Anterior cingulate cortex (tissue), 58 donors: ENCODE measurements around the gene LAPTM5.

Source experiments
- DNase-seq, 58 donors: peaks; one replicate each; lab custom pipeline; 2025; lab: John Stamatoyannopoulos, UW

LAPTM5 gene

DNA sequence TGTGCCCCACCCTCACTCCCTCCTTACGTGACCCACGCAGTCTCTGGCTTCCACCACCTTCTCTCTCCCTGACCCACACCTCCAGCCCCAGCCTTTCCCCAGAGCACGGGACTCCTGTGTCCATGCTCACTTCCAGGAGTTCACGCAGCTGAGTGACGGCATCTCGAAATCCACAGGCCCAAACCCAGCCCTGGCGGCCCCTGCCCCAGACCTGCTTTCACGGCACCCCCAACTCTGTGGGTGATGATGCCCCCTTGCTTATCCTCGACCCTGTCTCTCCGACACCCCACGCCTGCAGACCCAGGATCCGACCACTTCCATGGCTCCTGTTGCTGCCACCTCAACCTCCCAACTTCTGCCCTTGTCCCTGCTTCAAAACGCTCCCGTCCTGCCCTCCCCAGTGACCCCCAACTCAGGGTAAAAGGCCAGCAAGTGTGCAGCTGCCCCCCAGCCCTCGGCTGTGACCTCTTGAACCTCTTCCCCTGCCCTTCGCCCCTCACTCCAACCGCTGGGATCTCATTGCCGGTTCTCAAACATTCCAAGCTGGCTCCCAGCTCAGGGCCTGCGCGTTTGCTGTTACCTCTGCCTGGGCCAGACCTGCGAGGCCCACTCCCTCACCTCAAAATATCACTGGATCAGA lies 30.4 kb upstream of the LAPTM5 start:
- DNase-seq: no peak

- DNase-seq: no peak
Measured at GRCh38 chr1:30787266-30787665, 29.7 kb upstream of the LAPTM5 start.

- peak in 30 of 58 donors; percentile 14 to 77 (median 36) for DNase-seq
Measured at GRCh38 chr1:30786264-30786991, 28.9 kb upstream of the LAPTM5 start.

- no peak for DNase-seq
Measured at GRCh38 chr1:30785714-30786113, 28.1 kb upstream of the LAPTM5 start.

DNA sequence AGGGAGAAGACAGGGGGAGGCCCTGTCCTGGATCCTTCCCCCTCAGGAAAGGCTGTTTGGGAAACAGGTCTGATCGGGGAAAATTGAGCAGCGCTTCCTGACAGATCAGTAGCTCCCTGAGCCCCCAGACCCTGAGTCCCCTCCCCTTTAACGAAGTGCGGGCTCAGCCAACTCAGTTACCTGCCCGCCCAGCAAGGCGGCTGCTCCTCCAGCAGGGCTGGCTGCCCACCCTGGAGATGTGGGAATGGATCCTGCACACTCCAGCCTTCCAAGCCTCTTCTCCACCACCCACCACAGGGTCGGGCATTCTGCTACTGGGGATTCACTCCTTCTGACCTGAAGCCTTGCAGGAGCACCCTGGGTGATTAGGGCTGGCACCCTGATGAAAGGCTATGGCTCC lies 27.6 kb upstream of the LAPTM5 start:
- no peak for DNase-seq

DNA sequence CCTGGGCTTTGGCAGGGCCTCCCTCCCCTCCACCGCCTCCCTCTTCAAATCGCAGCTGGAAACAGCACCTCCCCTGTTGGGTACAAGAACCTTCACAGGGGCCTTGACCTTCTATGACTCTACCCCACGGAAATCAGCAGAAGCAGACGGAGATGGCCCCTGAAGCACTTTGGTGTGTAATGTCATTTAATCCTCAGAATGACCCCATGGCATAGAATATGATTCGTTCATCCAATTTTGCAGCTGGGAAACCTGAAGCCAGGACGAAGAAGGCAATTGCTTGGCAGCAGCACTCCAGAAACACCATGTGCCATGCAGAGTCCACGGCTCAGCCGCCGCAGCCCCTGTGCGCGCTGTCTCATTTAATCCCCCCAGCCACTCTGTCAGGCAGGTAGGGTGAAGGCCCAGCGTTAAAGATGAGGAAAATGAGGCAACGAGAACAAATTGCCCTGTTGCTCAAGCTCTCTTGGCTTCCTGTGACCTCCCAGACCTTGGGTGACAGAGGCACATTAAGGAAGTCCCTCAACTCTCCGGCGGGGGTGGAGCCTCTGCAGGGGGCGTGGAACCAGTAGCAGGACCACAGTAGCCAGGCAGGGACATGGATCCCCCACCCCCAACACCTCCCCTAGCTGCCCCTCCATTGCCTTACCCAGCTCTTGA lies 25.8 kb upstream of the LAPTM5 start:
- no peak for DNase-seq

- peak in 49 of 58 donors; percentile 17 to 77 (median 52) for DNase-seq
Measured at GRCh38 chr1:30782361-30783255, 25.0 kb upstream of the LAPTM5 start.

DNA sequence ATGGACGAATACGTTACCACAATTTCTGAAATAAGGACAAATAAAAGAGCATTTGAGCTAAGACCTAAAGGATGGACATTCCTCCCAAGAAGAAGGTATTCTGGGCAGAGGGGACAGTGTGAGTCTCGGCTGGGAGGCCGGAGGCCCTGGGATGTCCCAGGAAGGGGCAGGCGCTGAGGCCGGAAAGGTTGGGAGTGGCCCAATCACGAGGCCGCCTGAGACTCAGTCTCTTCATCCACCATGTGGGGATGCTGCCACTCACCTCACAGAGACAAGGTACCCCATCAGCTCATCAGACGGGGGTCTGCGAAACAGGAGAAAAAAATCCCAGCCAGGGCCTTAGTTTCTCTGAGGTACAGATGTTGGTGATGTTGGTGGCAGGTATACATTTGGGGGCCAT lies 24.3 kb upstream of the LAPTM5 start:
- no peak for DNase-seq

DNA sequence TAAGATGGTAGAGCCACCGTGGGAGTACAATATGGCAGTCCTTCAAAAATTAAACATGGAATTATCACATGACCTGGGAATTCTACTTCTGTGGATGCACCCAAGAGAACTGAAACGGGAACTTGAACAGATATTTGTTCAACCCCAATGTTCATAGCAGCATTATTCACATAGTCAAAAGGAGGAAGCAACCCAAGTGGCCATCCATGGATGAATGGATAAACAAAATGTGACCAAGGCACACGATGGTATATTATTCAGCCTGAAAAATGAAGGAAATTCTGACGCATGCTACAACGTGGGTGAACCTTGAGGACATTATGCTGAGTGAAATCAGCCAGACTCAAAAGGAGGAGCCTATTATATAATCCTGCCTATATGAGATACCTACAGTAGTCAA lies 22.8 kb upstream of the LAPTM5 start:
- DNase-seq: peak in 1 of 58 donors; percentile 54

DNA sequence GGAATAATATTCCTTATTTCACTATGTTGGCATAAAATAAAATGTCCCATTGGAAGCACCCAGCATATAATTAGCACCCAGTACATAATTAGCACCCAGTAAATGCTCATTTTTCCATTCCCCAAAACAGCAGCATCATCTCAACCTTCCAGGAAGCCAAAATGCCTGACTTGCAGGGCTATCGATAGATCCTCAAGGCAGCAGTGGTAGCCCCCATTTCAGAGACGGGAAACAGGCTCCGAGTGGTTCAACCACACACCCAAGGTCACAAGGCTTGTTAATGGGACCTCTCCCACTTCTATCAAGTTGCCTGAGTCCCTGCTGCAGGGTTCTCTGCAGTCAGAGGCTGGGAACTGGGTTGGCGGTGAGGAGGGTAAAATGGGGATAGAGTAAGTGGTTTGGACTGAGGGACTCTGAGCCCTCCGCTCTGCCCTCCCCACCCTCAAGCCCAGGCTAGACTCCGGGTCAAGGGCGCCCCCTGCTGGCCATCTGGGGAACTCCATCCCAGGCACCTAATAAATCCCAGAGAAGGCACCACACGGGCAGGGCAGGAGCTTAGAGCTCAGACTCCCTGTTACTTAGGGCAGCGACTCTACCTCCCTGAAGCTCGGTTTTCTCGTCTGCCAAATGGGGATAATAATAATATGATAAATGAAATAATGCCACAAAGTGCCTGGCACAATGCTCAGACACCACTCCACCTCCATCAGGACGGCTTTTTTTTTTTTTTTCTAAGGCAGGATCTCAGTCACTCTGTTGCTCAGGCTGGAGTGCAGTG lies 21.9 kb upstream of the LAPTM5 start:
- peak in 57 of 58 donors; percentile 14 to 94 (median 73) for DNase-seq

GRCh38 chr1:30778979-30779293 lies 21.4 kb upstream of the LAPTM5 start:
- no peak for DNase-seq

DNA sequence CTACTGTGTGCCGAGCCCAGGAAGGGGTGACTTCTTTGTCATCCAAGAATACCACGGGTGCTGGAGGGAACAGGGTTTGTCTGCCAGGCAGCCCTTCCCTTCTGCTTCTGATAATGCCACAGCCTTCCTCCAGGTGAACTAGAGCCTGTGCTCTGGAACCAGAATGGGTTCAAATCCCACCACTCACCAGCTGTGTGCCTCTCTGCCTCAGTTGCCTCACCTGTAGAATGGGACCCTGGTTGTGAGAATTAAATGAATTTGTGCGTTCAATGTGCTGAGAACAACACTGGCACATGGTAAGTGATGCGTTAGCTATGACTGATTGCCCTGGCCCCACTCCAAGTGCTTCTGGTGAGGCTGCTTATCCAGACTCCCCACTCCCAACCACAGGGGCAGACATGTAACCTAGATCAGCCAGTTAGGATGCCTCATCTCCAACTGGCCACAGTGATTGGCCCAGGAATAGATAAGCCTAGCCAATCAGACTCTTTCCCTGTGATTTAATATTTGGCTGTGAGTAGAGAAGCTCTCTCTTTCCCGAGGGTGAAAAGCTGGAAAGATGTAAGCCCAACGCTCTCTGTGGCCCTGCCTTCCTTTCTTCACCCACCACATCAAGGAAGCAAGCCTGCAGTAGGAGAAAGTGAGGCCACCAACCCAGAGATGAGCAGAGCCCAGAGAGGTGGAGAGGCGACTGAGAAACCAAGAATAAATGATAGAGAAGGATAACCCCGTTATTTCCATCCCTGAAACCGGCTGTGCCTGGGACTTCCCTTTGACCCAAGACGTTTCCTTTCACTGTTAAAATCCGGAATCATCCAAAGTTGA lies 20.8 kb upstream of the LAPTM5 start:
- DNase-seq: peak in 23 of 58 donors; percentile 3 to 88 (median 37)

- peak in 1 of 58 donors; percentile 36 for DNase-seq
Measured at GRCh38 chr1:30777904-30778153, 20.3 kb upstream of the LAPTM5 start.

DNA sequence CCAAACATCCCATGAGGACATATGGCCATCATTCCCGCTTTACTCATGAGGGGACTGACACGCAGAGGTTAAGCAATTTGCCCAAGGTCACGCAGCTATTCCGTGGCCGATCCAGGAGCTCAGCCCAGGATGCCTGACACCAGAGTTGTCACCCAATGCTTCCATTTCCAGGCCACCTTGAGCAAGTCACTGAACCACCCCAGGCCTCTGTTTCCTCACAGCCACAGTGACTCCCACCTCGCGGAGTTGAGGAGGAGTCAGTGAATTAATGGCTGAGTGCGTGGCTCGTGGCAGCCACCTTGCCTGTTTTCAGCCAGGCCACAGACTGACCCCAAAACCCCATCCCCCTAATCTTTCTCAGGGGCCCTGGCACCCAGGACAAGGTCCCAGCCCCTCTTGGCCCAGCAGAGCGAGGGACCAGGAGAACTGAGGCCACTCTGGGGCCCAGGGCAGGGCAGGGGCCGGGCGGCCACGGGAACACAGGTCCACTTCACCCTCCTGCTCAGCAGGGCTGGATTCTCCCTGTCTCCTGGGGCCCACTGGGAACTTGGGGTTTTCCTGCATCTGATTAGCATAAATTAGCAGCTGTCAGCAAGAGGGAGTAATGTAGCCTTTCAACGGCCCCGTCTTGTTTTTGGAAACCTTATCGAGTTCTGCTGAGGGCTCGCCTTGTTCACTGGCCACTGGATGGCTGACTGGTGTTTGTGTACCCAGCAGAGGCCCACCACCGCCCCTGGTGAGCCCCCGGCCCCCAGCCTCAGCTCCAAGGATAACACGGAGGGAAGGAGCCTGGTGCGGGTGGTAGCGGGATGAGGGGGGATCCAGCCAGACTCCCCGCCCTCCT lies 19.7 kb upstream of the LAPTM5 start:
- DNase-seq: no peak

- no peak for DNase-seq
Measured at GRCh38 chr1:30776097-30777059, 18.8 kb upstream of the LAPTM5 start.

DNA sequence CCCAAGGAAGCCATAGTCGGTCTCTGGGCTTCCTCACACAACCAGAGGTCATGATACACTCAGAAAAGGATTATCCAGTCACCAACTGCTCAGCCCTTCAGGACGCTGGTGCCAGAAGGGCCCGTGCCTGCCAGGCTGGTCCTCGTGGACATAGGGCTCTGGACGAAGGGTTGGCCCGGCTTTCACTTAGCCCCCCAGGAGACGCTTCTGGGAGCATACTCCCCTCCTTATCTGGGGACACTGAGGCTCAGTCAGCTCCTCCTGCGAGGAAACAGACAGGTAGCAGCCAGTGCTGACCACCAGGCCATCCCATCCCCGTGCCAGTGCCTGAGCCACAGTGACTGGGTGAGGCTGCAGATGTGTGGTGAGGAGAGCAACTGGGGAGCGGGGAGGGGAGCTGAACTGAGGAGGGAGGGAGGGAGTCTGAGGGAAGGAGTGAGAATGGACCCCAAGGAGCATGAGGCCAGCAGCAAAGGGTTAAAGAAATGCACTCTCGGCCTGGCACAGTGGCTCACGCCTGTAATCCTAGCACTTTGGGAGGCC lies 17.9 kb upstream of the LAPTM5 start:
- no peak for DNase-seq
